Fibroblast of peridontal ligament (primary cell): ENCODE data around the gene SHROOM4.

Experiments used
- DNase-seq: peaks from one replicate; pipeline ENCODE4 v3.0.0-alpha.2; 2010; ENCODE audit errors: extremely low read depth

SHROOM4 gene

GRCh38 chrX:50778272-50778671, 35.7 kb downstream of the SHROOM4 start:
- DNase-seq, result no peak

- no peak for DNase-seq
These were observed 37.7 kb downstream of the SHROOM4 start for GRCh38 chrX:50776248-50776647.

GRCh38 chrX:50771382-50771781, 42.6 kb downstream of the SHROOM4 start:
- DNase-seq, result no peak

GRCh38 chrX:50770702-50771101, 43.3 kb downstream of the SHROOM4 start:
- DNase-seq, result no peak

GRCh38 chrX:50769389-50770063, 44.5 kb downstream of the SHROOM4 start:
- no peak for DNase-seq

- no peak for DNase-seq
These were observed 45.2 kb downstream of the SHROOM4 start for GRCh38 chrX:50768801-50769200.

GRCh38 chrX:50765986-50766385, 48.0 kb downstream of the SHROOM4 start:
- no peak for DNase-seq

- no peak for DNase-seq
These were observed 51.4 kb downstream of the SHROOM4 start for GRCh38 chrX:50762578-50762977.

GRCh38 chrX:50756276-50756675, 57.7 kb downstream of the SHROOM4 start:
- no peak for DNase-seq

GRCh38 chrX:50751091-50751490, 62.9 kb downstream of the SHROOM4 start:
- DNase-seq, result no peak

GRCh38 chrX:50747471-50747900, 66.5 kb downstream of the SHROOM4 start:
- DNase-seq, result peak; percentile 7

- no peak for DNase-seq
These were observed 77.3 kb downstream of the SHROOM4 start for GRCh38 chrX:50736656-50737055.

- DNase-seq, result no peak
These were observed 87.7 kb downstream of the SHROOM4 start for GRCh38 chrX:50726296-50726695.

GRCh38 chrX:50725310-50725709, 88.7 kb downstream of the SHROOM4 start:
- DNase-seq, result no peak

- DNase-seq, result no peak
These were observed 91.0 kb downstream of the SHROOM4 start for GRCh38 chrX:50723006-50723405.

- DNase-seq, result no peak
These were observed 92.1 kb downstream of the SHROOM4 start for GRCh38 chrX:50721764-50722521.

- no peak for DNase-seq
These were observed 94.4 kb downstream of the SHROOM4 start for GRCh38 chrX:50719614-50720013.

- DNase-seq, result peak; percentile 33
These were observed 95.2 kb downstream of the SHROOM4 start for GRCh38 chrX:50718776-50719175.

- DNase-seq, result no peak
These were observed 97.3 kb downstream of the SHROOM4 start for GRCh38 chrX:50716706-50717105.

GRCh38 chrX:50712777-50713176, 101.2 kb downstream of the SHROOM4 start:
- DNase-seq, result no peak

GRCh38 chrX:50711907-50712306, 102.1 kb downstream of the SHROOM4 start:
- DNase-seq, result no peak

GRCh38 chrX:50707955-50708699, 105.9 kb downstream of the SHROOM4 start:
- peak; percentile 32 for DNase-seq

GRCh38 chrX:50707405-50707804, 106.6 kb downstream of the SHROOM4 start:
- DNase-seq, result no peak
